Liver (tissue), 9 donors: Measurements from ENCODE around the gene PRCC. TPM values are rescaled to one million over a fixed set of nuclear protein-coding genes. Genes with fewer than 3 reads are reported as not detected.

Source experiments
- DNase-seq: peaks from one replicate; pipeline ENCODE4 v3.0.0-alpha.2; 2017; ENCODE audit warnings: low spot score
- H3K27ac ChIP-seq, 2 donors: one replicate each; pipeline ENCODE4 v1.7.0; 2013; ENCODE audit warnings: inconsistent platforms in 2 of 2, low read length in 2 of 2, control low read depth in 1 of 2, low read depth in 1 of 2, mild to moderate bottlenecking in 1 of 2
- H3K27me3 ChIP-seq, 4 donors: one replicate each; pipeline versions ENCODE4 v1.6.1 to v1.7.0; 2013; ENCODE audit warnings: low read length in 3 of 4, inconsistent platforms in 1 of 4, mild to moderate bottlenecking in 1 of 4, moderate library complexity in 1 of 4; ENCODE audit not compliant: control insufficient read depth in 4 of 4, insufficient read depth in 4 of 4
- H3K36me3 ChIP-seq, 4 donors: one replicate each; pipeline versions ENCODE4 v1.6.1 to v1.7.0; 2013; ENCODE audit warnings: low read length in 3 of 4, mild to moderate bottlenecking in 3 of 4, low read depth in 1 of 4, moderate library complexity in 1 of 4; ENCODE audit not compliant: control insufficient read depth in 4 of 4, insufficient read depth in 3 of 4
- H3K4me1 ChIP-seq, 4 donors: one replicate each; pipeline versions ENCODE4 v1.6.1 to v1.7.0; 2013; ENCODE audit warnings: low read length in 3 of 4, mild to moderate bottlenecking in 3 of 4, moderate library complexity in 1 of 4; ENCODE audit not compliant: control insufficient read depth in 4 of 4, insufficient read depth in 4 of 4
- H3K4me3 ChIP-seq, 3 donors: one replicate each; pipeline versions ENCODE4 v1.6.1 to v1.7.0; 2013; ENCODE audit warnings: low read length in 3 of 3, control low read depth in 1 of 3, low read depth in 1 of 3, mild to moderate bottlenecking in 1 of 3
- H3K9ac ChIP-seq, 2 donors: one replicate each; pipeline ENCODE4 v1.7.0; 2013; ENCODE audit warnings: low read length in 2 of 2, mild to moderate bottlenecking in 2 of 2, moderate library complexity in 2 of 2, control low read depth in 1 of 2, low read depth in 1 of 2
- H3K9me3 ChIP-seq, 4 donors: one replicate each; pipeline versions ENCODE4 v1.6.1 to v1.7.0; 2013; ENCODE audit warnings: low read length in 3 of 4; ENCODE audit not compliant: control insufficient read depth in 4 of 4
- EGR1 ChIP-seq, 2 donors: IDR thresholded peaks; 2 replicates each; pipeline ENCODE4 v1.6.1; 2016 to 2018; ENCODE audit warnings: antibody characterized with exemption in 2 of 2, low read depth in 2 of 2
- FOXA1 ChIP-seq: IDR thresholded peaks from 2 replicates; pipeline ENCODE4 v1.6.1; 2016; ENCODE audit warnings: antibody characterized with exemption
- FOXA2 ChIP-seq: IDR thresholded peaks from 2 replicates; pipeline ENCODE4 v1.6.1; 2016; ENCODE audit warnings: antibody characterized with exemption
- GABPA ChIP-seq, 2 donors: IDR thresholded peaks in 1 of 2; conservative IDR thresholded peaks in 1 of 2; 2 replicates each; pipeline ENCODE4 v1.6.1; 2016; ENCODE audit warnings: antibody characterized with exemption in 2 of 2, mild to moderate bottlenecking in 1 of 2, moderate library complexity in 1 of 2
- HNF4A ChIP-seq, 2 donors: conservative IDR thresholded peaks; 2 replicates each; pipeline ENCODE4 v1.6.1; 2016; ENCODE audit warnings: antibody characterized with exemption in 2 of 2, mild to moderate bottlenecking in 2 of 2
- HNF4G ChIP-seq: IDR thresholded peaks from 2 replicates; pipeline ENCODE4 v1.6.1; 2016; ENCODE audit warnings: antibody characterized with exemption
- JUND ChIP-seq, 2 donors: IDR thresholded peaks; 2 replicates each; pipeline ENCODE4 v1.6.1; 2016; ENCODE audit warnings: antibody characterized with exemption in 2 of 2
- NR2F2 ChIP-seq: IDR thresholded peaks from 2 replicates; pipeline ENCODE4 v1.6.1; 2016; ENCODE audit warnings: antibody characterized with exemption
- RAD21 ChIP-seq, 2 donors: IDR thresholded peaks; 2 replicates each; pipeline ENCODE4 v1.6.1; 2016; ENCODE audit warnings: antibody characterized with exemption in 2 of 2, mild to moderate bottlenecking in 2 of 2
- RXRA ChIP-seq, 2 donors: IDR thresholded peaks; 2 replicates each; pipeline ENCODE4 v1.6.1; 2017 to 2018; ENCODE audit warnings: antibody characterized with exemption in 2 of 2, mild to moderate bottlenecking in 1 of 2
- SP1 ChIP-seq: IDR thresholded peaks from 2 replicates; pipeline ENCODE4 v1.6.1; 2018; ENCODE audit warnings: antibody characterized with exemption, mild to moderate bottlenecking
- TAF1 ChIP-seq: conservative IDR thresholded peaks from 2 replicates; pipeline ENCODE4 v1.6.1; 2016; ENCODE audit warnings: antibody characterized with exemption, mild to moderate bottlenecking
- YY1 ChIP-seq: IDR thresholded peaks from 2 replicates; pipeline ENCODE4 v1.6.1; 2016; ENCODE audit warnings: antibody characterized with exemption, mild to moderate bottlenecking
- whole genome bisulfite sequencing: extraction: QIAGEN DNeasy Blood & Tissue Kit; methylation state at CpG from one replicate; pipeline ENCODE4 v1.1.7; 2013; 5-methylcytosine and 5-hydroxymethylcytosine counted together
- polyA plus RNA-seq, 2 donors: library from polyadenylated mRNA; stranded (reverse) in 1 of 2; unstranded in 1 of 2; fragments of 200-250 nt in 1 of 2; fragments of >200 nt in 1 of 2; fragmentation: Nextera tagmentation in 1 of 2; extraction: Ambion mirVana in 1 of 2; gene quantifications; one replicate each; pipeline versions ENCODE4 v1.2.1 to v1.2.3, GENCODE V29; 2013 to 2015
- total RNA-seq, 2 donors: library from RNA; depleted of rRNA; stranded (reverse); fragments of >200 nt; gene quantifications; one replicate each; pipeline ENCODE4 v1.2.3, GENCODE V29; 2014
- TF ChIP-seq, protein P1 (sequence below): IDR thresholded peaks from 2 replicates; pipeline ENCODE4 v1.6.1; 2016; ENCODE audit warnings: antibody characterized with exemption, mild to moderate bottlenecking
- TF ChIP-seq, protein P2 (sequence below): IDR thresholded peaks from 2 replicates; pipeline ENCODE4 v1.6.1; 2016; ENCODE audit warnings: antibody characterized with exemption
- TF ChIP-seq, protein P3 (sequence below): fragments of 150-350 bp; IDR thresholded peaks from 2 replicates; pipeline ENCODE4 v1.5.1; 2017; ENCODE audit warnings: improper control_type of control experiment, low read depth, low read length; ENCODE audit not compliant: missing input control
- TF ChIP-seq, protein P4 (sequence below): IDR thresholded peaks from 2 replicates; pipeline ENCODE4 v1.6.1; 2016; ENCODE audit warnings: antibody characterized with exemption
- TF ChIP-seq, protein P5 (sequence below): IDR thresholded peaks from 2 replicates; pipeline ENCODE4 v1.6.1; 2016; ENCODE audit warnings: antibody characterized with exemption
- donor health status: healthy.
- donor health status: healthy.
- donor health status: healthy.
- donor health status: healthy.
- donor health status: healthy.

The PRCC gene
- total and polyA plus RNA-seq, 4 donors = 8.8 to 19.3 (median 14.3) TPM

DNA sequence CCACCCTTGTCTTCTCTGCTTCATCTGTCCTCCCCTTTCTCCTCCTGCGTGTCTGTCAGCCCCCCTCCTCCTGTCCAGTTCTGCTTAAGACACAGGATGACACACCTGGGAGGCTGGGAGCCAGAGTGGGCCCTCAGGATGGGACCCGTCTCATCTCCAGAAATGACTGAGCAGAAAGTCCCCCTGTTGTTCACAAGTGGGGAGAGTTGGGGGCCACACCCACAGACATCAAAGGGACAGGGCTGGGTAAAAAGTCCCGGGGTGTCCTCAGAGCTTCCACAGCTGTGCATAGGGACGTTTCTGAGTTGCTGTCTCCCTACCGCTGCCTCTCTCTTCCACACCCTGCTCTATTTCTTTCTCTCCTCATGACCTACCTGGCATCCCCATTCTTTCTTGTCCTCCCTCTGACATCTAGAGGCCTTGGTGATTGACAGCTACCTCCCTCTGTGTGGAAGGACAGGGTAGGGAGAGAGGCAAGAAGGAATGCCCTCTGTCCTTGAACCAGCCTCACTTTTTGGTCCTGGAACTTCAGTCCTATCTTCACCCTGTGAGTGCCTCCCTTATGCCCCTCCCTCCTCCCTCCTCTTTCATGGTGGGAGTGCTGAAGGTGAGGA, 68.8 kb downstream of the PRCC start (continued):
- TF ChIP-seq, protein P1, sequence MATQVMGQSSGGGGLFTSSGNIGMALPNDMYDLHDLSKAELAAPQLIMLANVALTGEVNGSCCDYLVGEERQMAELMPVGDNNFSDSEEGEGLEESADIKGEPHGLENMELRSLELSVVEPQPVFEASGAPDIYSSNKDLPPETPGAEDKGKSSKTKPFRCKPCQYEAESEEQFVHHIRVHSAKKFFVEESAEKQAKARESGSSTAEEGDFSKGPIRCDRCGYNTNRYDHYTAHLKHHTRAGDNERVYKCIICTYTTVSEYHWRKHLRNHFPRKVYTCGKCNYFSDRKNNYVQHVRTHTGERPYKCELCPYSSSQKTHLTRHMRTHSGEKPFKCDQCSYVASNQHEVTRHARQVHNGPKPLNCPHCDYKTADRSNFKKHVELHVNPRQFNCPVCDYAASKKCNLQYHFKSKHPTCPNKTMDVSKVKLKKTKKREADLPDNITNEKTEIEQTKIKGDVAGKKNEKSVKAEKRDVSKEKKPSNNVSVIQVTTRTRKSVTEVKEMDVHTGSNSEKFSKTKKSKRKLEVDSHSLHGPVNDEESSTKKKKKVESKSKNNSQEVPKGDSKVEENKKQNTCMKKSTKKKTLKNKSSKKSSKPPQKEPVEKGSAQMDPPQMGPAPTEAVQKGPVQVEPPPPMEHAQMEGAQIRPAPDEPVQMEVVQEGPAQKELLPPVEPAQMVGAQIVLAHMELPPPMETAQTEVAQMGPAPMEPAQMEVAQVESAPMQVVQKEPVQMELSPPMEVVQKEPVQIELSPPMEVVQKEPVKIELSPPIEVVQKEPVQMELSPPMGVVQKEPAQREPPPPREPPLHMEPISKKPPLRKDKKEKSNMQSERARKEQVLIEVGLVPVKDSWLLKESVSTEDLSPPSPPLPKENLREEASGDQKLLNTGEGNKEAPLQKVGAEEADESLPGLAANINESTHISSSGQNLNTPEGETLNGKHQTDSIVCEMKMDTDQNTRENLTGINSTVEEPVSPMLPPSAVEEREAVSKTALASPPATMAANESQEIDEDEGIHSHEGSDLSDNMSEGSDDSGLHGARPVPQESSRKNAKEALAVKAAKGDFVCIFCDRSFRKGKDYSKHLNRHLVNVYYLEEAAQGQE = no peak
- TF ChIP-seq, protein P2, sequence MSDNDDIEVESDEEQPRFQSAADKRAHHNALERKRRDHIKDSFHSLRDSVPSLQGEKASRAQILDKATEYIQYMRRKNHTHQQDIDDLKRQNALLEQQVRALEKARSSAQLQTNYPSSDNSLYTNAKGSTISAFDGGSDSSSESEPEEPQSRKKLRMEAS = no peak
- no peak for TF ChIP-seq NR2F2
- TF ChIP-seq SP1 = no peak

DNA sequence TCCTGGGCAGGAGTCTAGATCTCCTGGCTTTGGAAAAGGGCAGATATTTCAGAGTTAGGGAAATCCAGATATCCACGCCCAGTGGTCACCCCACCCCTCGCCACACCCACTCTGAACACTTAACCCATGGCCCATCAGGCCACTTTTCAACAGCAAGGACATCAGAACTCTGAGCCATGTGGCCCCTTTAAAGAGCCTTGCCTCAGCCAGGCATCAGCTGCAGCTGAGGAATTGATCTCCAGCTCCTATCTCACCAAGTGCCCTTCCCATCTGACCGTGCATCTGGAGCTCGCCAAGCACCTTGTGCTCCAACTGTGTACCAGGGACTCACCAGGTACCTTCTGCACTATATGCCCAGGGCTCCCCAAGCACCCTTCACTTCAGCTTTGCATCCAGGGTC, 69.6 kb downstream of the PRCC start:
- 80% methylated on average over 4 of the region's 4 CpGs for WGBS
- TF ChIP-seq EGR1 (IDR thresholded peaks at IDR 0.05; ENCODE audit: low read depth in 2 of 2) = no peak
- TF ChIP-seq, protein P1 = no peak
- TF ChIP-seq FOXA1 = no peak
- TF ChIP-seq YY1 = no peak
- no peak for TF ChIP-seq NR2F2
- TF ChIP-seq TAF1 = no peak
- TF ChIP-seq JUND (IDR thresholded peaks at IDR 0.05) = no peak
- no peak for TF ChIP-seq HNF4G
- no peak for TF ChIP-seq FOXA2
- no peak for TF ChIP-seq RXRA (IDR thresholded peaks at IDR 0.05)
- no peak for TF ChIP-seq RAD21 (IDR thresholded peaks at IDR 0.05)
- TF ChIP-seq HNF4A (conservative IDR thresholded peaks at IDR 0.05) = no peak
- no peak for TF ChIP-seq SP1
- no peak for TF ChIP-seq GABPA (IDR thresholded peaks at IDR 0.05 in 1 of 2, conservative IDR thresholded peaks at IDR 0.05 in 1 of 2)
- TF ChIP-seq, protein P2 = no peak
- TF ChIP-seq, protein P3, sequence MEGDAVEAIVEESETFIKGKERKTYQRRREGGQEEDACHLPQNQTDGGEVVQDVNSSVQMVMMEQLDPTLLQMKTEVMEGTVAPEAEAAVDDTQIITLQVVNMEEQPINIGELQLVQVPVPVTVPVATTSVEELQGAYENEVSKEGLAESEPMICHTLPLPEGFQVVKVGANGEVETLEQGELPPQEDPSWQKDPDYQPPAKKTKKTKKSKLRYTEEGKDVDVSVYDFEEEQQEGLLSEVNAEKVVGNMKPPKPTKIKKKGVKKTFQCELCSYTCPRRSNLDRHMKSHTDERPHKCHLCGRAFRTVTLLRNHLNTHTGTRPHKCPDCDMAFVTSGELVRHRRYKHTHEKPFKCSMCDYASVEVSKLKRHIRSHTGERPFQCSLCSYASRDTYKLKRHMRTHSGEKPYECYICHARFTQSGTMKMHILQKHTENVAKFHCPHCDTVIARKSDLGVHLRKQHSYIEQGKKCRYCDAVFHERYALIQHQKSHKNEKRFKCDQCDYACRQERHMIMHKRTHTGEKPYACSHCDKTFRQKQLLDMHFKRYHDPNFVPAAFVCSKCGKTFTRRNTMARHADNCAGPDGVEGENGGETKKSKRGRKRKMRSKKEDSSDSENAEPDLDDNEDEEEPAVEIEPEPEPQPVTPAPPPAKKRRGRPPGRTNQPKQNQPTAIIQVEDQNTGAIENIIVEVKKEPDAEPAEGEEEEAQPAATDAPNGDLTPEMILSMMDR = no peak
- TF ChIP-seq, protein P4, sequence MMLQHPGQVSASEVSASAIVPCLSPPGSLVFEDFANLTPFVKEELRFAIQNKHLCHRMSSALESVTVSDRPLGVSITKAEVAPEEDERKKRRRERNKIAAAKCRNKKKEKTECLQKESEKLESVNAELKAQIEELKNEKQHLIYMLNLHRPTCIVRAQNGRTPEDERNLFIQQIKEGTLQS = no peak
- TF ChIP-seq, protein P5, sequence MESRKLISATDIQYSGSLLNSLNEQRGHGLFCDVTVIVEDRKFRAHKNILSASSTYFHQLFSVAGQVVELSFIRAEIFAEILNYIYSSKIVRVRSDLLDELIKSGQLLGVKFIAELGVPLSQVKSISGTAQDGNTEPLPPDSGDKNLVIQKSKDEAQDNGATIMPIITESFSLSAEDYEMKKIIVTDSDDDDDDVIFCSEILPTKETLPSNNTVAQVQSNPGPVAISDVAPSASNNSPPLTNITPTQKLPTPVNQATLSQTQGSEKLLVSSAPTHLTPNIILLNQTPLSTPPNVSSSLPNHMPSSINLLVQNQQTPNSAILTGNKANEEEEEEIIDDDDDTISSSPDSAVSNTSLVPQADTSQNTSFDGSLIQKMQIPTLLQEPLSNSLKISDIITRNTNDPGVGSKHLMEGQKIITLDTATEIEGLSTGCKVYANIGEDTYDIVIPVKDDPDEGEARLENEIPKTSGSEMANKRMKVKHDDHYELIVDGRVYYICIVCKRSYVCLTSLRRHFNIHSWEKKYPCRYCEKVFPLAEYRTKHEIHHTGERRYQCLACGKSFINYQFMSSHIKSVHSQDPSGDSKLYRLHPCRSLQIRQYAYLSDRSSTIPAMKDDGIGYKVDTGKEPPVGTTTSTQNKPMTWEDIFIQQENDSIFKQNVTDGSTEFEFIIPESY = no peak
- Histone ChIP-seq H3K4me3 (no peak overlapping the region), H3K9me3 (no peaks in the 10 kb centered on the region), H3K36me3 (no peaks in the 10 kb centered on the region), H3K27ac (no peak overlapping the region), H3K27me3 (peaks cover 0 to 4% (median 1%) of the 10 kb centered on the region in 4 donors), H3K9ac (no peak overlapping the region), H3K4me1 (no peaks in the 10 kb centered on the region)
- no peak for DNase-seq
